Measurements from ENCODE around the gene ORC4.

DNA sequence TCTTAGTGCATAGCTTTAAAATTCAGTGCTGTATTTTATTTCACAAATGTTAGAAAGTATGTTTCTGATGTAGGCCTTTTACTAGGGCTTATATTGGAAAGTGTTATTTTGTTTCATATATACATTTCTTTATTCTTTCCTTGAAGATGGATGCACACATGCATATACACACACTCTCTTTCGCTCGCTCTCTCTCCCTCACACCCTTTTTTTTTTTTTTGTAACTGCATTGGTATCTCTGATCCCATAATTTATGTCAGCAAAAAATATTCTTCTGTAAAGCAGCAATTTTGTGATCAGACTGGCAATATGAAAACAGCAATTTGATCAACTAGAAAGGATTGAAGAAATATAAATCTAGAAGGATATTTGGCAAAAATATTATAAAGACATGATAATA is 2.3 kb upstream of the ORC4 start:
- TF ChIP-seq, protein P1, sequence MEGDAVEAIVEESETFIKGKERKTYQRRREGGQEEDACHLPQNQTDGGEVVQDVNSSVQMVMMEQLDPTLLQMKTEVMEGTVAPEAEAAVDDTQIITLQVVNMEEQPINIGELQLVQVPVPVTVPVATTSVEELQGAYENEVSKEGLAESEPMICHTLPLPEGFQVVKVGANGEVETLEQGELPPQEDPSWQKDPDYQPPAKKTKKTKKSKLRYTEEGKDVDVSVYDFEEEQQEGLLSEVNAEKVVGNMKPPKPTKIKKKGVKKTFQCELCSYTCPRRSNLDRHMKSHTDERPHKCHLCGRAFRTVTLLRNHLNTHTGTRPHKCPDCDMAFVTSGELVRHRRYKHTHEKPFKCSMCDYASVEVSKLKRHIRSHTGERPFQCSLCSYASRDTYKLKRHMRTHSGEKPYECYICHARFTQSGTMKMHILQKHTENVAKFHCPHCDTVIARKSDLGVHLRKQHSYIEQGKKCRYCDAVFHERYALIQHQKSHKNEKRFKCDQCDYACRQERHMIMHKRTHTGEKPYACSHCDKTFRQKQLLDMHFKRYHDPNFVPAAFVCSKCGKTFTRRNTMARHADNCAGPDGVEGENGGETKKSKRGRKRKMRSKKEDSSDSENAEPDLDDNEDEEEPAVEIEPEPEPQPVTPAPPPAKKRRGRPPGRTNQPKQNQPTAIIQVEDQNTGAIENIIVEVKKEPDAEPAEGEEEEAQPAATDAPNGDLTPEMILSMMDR (conservative IDR thresholded peaks at IDR 0.05 in 1 of 2, IDR thresholded peaks at IDR 0.05 in 1 of 2; ENCODE audit: extremely low read depth in 1 of 2, insufficient read depth in 1 of 2, low read depth in 1 of 2, low read length in 2 of 2), result no peak
- TF ChIP-seq EZH2 (IDR thresholded peaks at IDR 0.05; ENCODE audit: borderline replicate concordance, low read length), result no peak

Data from mammary epithelial cell (primary cell).